IMR-90 (cell line): ENCODE measurements around the gene SEPHS1. TPM values are rescaled to one million over a fixed set of nuclear protein-coding genes. Genes with fewer than 3 reads are reported as not detected.

Experiments
- ATAC-seq: fragments of 200-7000 bp; cut with Tn5 transposase; 2 replicates; pipeline ENCODE4 v1.9.1; 2020; ENCODE audit warnings: low read depth, mild to moderate bottlenecking, moderate library complexity
- BruUV-seq: library from RNA; stranded (reverse); fragments of 400-500 nt; replicated peaks from 2 replicates; lab custom pipeline; 2021; lab: Mats Ljungman, UMichigan
- CTCF ChIA-PET: fragments of 300-600 bp; formaldehyde crosslinking; extraction: SDS; loops from one replicate; lab custom pipeline; 2021; ENCODE audit warnings: antibody characterized with exemption; lab: Yijun Ruan, JAX
- POLR2A ChIA-PET: fragments of 300-600 bp; sonication (Branson Sonifier 250); formaldehyde crosslinking; loops from one replicate; lab custom pipeline; 2022; ENCODE audit warnings: antibody characterized with exemption; ENCODE audit not compliant: unreplicated experiment; lab: Charles Lee
- DNase-seq: peaks from one replicate; pipeline ENCODE4 v3.0.0; 2013
- H2AFZ ChIP-seq: replicated peaks from 2 replicates; pipeline ENCODE3; 2013; ENCODE audit warnings: low read length, mild to moderate bottlenecking; ENCODE audit not compliant: poor library complexity
- H2AK5ac ChIP-seq: 2 replicates; pipeline ENCODE4 v1.6.1; 2013; ENCODE audit warnings: low read depth, low read length, inconsistent platforms
- H2AK9ac ChIP-seq: replicated peaks from 2 replicates; pipeline ENCODE3; 2013; ENCODE audit warnings: mild to moderate bottlenecking, low read depth, low read length, moderate library complexity; ENCODE audit not compliant: poor library complexity
- H2BK120ac ChIP-seq: 2 replicates; pipeline ENCODE4 v1.6.1; 2013; ENCODE audit warnings: low read depth, low read length, inconsistent platforms
- H2BK15ac ChIP-seq: 3 replicates; pipeline ENCODE4 v1.6.1; 2013; ENCODE audit warnings: low read depth, low read length, inconsistent platforms
- H2BK20ac ChIP-seq: 2 replicates; pipeline ENCODE4 v1.6.1; 2013; ENCODE audit warnings: low read depth, mild to moderate bottlenecking, inconsistent platforms, low read length, moderate library complexity
- H2BK5ac ChIP-seq: 2 replicates; pipeline ENCODE4 v1.6.1; 2013; ENCODE audit warnings: mild to moderate bottlenecking, low read depth, low read length, inconsistent platforms; ENCODE audit not compliant: poor library complexity, severe bottlenecking
- H3K14ac ChIP-seq: replicated peaks from 2 replicates; pipeline ENCODE4 v1.6.1; 2013; ENCODE audit warnings: low read depth, low read length, inconsistent platforms
- H3K18ac ChIP-seq: 2 replicates; pipeline ENCODE4 v1.6.1; 2013; ENCODE audit warnings: low read depth, low read length, control low read depth
- H3K23ac ChIP-seq: 2 replicates; pipeline ENCODE4 v1.6.1; 2013; ENCODE audit warnings: low read depth, low read length, inconsistent platforms
- H3K27ac ChIP-seq: 2 replicates; pipeline ENCODE4 v1.5.1; 2013; ENCODE audit warnings: mild to moderate bottlenecking, control low read depth, low read length; ENCODE audit not compliant: insufficient read depth
- H3K27me3 ChIP-seq: 2 replicates; pipeline ENCODE4 v1.6.1; 2013; ENCODE audit warnings: low read length; ENCODE audit not compliant: control insufficient read depth, insufficient read depth
- H3K36me3 ChIP-seq: 2 replicates; pipeline ENCODE4 v1.6.1; 2013; ENCODE audit warnings: low read length, mixed read lengths; ENCODE audit not compliant: control insufficient read depth, insufficient read depth
- H3K4ac ChIP-seq: 2 replicates; pipeline ENCODE4 v1.6.1; 2013; ENCODE audit warnings: low read depth, low read length, inconsistent platforms
- H3K4me1 ChIP-seq: 2 replicates; pipeline ENCODE4 v1.6.1; 2013; ENCODE audit warnings: low read length, mixed read lengths; ENCODE audit not compliant: control insufficient read depth, insufficient read depth
- H3K4me2 ChIP-seq: 2 replicates; pipeline ENCODE4 v1.6.1; 2013; ENCODE audit warnings: low read depth, mild to moderate bottlenecking, control low read depth, low read length, moderate library complexity
- H3K4me3 ChIP-seq: 2 replicates; pipeline ENCODE4 v1.5.1; 2013; ENCODE audit warnings: low read depth, mild to moderate bottlenecking, control low read depth, low read length, moderate library complexity; ENCODE audit not compliant: insufficient read depth
- H3K56ac ChIP-seq: 2 replicates; pipeline ENCODE4 v1.6.1; 2013; ENCODE audit warnings: low read length, inconsistent platforms; ENCODE audit not compliant: insufficient read depth; ENCODE audit errors: extremely low read depth
- H3K79me1 ChIP-seq, 2 experiments: 2 replicates each; pipeline ENCODE4 v1.6.1; 2013; ENCODE audit warnings: low read length in 2 of 2, inconsistent platforms in 1 of 2, low read depth in 1 of 2
- H3K9ac ChIP-seq: 2 replicates; pipeline ENCODE4 v1.6.1; 2013; ENCODE audit warnings: low read depth, low read length, control low read depth
- H3K9me1 ChIP-seq: 2 replicates; pipeline ENCODE4 v1.6.1; 2013; ENCODE audit warnings: low read length, inconsistent platforms; ENCODE audit not compliant: insufficient read depth
- H3K9me3 ChIP-seq: 2 replicates; pipeline ENCODE4 v1.6.1; 2013; ENCODE audit warnings: low read length; ENCODE audit not compliant: control insufficient read depth, insufficient read depth
- H4K20me1 ChIP-seq: 2 replicates; pipeline ENCODE4 v1.6.1; 2013; ENCODE audit warnings: low read length, inconsistent platforms; ENCODE audit not compliant: insufficient read depth
- H4K5ac ChIP-seq: 2 replicates; pipeline ENCODE4 v1.6.1; 2013; ENCODE audit warnings: mild to moderate bottlenecking, low read depth, low read length, control low read depth
- H4K8ac ChIP-seq, 2 experiments: 2 replicates each; pipeline ENCODE4 v1.6.1; 2013; ENCODE audit warnings: low read depth in 2 of 2, low read length in 2 of 2, control low read depth in 1 of 2, inconsistent platforms in 1 of 2
- H4K91ac ChIP-seq: 2 replicates; pipeline ENCODE4 v1.6.1; 2013; ENCODE audit warnings: low read depth, low read length, inconsistent platforms; ENCODE audit not compliant: insufficient read depth
- CTCF ChIP-seq: conservative IDR thresholded peaks from 2 replicates; pipeline ENCODE4 v1.5.1; 2012; ENCODE audit warnings: mild to moderate bottlenecking, low read depth, low read length, improper control_type of control experiment
- ELK1 ChIP-seq: fragments of 150-350 bp; IDR thresholded peaks from 2 replicates; pipeline ENCODE4 v1.6.1; 2016; ENCODE audit warnings: low read depth, mild to moderate bottlenecking, low read length, moderate library complexity, borderline replicate concordance
- MAZ ChIP-seq: IDR thresholded peaks from 2 replicates; pipeline ENCODE4 v1.6.1; 2012; ENCODE audit warnings: low read depth, mild to moderate bottlenecking, low read length, improper control_type of control experiment, moderate library complexity, borderline replicate concordance
- MXI1 ChIP-seq: IDR thresholded peaks from 2 replicates; pipeline ENCODE4 v1.6.1; 2012; ENCODE audit warnings: low read depth, mild to moderate bottlenecking, low read length, moderate library complexity, borderline replicate concordance
- NFE2L2 ChIP-seq: fragments of 150-350 bp; IDR thresholded peaks from 2 replicates; pipeline ENCODE4 v1.6.1; 2016; ENCODE audit warnings: low read depth, mild to moderate bottlenecking, low read length
- POLR2A ChIP-seq: IDR thresholded peaks from 2 replicates; pipeline ENCODE4 v1.6.1; 2012; ENCODE audit warnings: mild to moderate bottlenecking, low read depth, low read length
- RAD21 ChIP-seq: IDR thresholded peaks from 2 replicates; pipeline ENCODE4 v1.6.1; 2012; ENCODE audit warnings: low read length, improper control_type of control experiment
- RCOR1 ChIP-seq: IDR thresholded peaks from 2 replicates; pipeline ENCODE4 v1.6.1; 2012; ENCODE audit warnings: mild to moderate bottlenecking, low read length, improper control_type of control experiment; ENCODE audit not compliant: insufficient replicate concordance
- SMC3 ChIP-seq: fragments of 150-350 bp; IDR thresholded peaks from 2 replicates; pipeline ENCODE4 v1.6.1; 2016; ENCODE audit warnings: low read depth, mild to moderate bottlenecking, antibody characterized with exemption, low read length, moderate library complexity
- USF2 ChIP-seq: fragments of 150-350 bp; IDR thresholded peaks from 2 replicates; pipeline ENCODE4 v1.6.1; 2017; ENCODE audit warnings: mild to moderate bottlenecking, antibody characterized with exemption, low read length, low read depth
- WGBS, 2 experiments: methylation state at CpG; one replicate each; pipeline versions ENCODE4 v1.1.5 to v1.1.7; 2013; ENCODE audit warnings: missing lambda C conversion rate in 2 of 2; ENCODE audit not compliant: insufficient read length in 1 of 2; ENCODE audit errors: extremely low coverage in 2 of 2; 5-methylcytosine and 5-hydroxymethylcytosine counted together
- dilution Hi-C: fragments of 300-500 bp; cut with HindIII; formaldehyde crosslinking; loops from one replicate; pipeline ENCODE4 v1.14.3; 2018; ENCODE audit warnings: low sequenced_read_pairs; ENCODE audit not compliant: unreplicated experiment
- in situ Hi-C: fragments of 300-500 bp; cut with MboI; formaldehyde crosslinking; loops from 3 replicates; pipeline ENCODE4 v1.14.3; 2019; ENCODE audit warnings: low sequenced_read_pairs, inconsistent platforms, mixed read lengths
- intact Hi-C: fragments of 100-400 bp; cut with micrococcal nuclease; formaldehyde crosslinking; loops from 2 replicates; pipeline ENCODE4 v1.10.0; 2022
- polyA plus RNA-seq, 3 experiments: library from polyadenylated mRNA; depleted of rRNA; stranded (reverse); fragments of >200 nt; gene quantifications; 2 replicates each; pipeline ENCODE4 v1.2.3, GENCODE V29; 2012; ENCODE audit warnings: low replicate concordance in 1 of 3
- total RNA-seq: library from RNA; depleted of rRNA; stranded (reverse); fragments of >200 nt; gene quantifications from 2 replicates; pipeline ENCODE4 v1.2.3, GENCODE V29; 2012

SEPHS1 gene
- total and polyA plus RNA-seq, 2 of the 4 experiments (the other 2 are of a cell fraction) = 39.4 to 69.4 TPM

- Histone ChIP-seq H3K36me3 (peaks cover 4% of the 10 kb centered on the region), H3K9ac (no peak overlapping the region), H2BK5ac (no peak overlapping the region), H3K4me3 (no peak overlapping the region), H3K9me3 (no peaks in the 10 kb centered on the region), H2BK15ac (no peak overlapping the region), H2AFZ (no peak overlapping the region), H3K18ac (no peak overlapping the region), H3K4me2 (no peak overlapping the region), H3K14ac (no peak overlapping the region), H3K9me1 (no peaks in the 10 kb centered on the region; the same call in 1 of the 2 replicates), H3K27me3 (no peaks in the 10 kb centered on the region), H3K4me1 (peaks cover 3% of the 10 kb centered on the region; the same call in 1 of the 2 replicates), H2BK120ac (no peak overlapping the region), H3K27ac (no peak overlapping the region), H4K8ac (no peak overlapping the region), H3K56ac (no peak overlapping the region), H4K91ac (no peak overlapping the region), H2BK20ac (no peak overlapping the region), H3K4ac (no peak overlapping the region), H3K79me1 (no peaks in the 10 kb centered on the region), H2AK9ac (no peak overlapping the region), H3K23ac (no peak overlapping the region), H2AK5ac (no peak overlapping the region), H4K5ac (no peak overlapping the region), H4K20me1 (no peaks in the 10 kb centered on the region)
- intact Hi-C loops (loop anchor here (1.0 to 2.0 kb wide), 2 partner anchors 70 to 116 kb away; partner anchors contain the start of gene MCM10), in situ Hi-C loops (no loop called here), dilution Hi-C loops (no loop called here)
- no peak for TF ChIP-seq ELK1
- TF ChIP-seq RCOR1 = no peak
- no peak for TF ChIP-seq MAZ
- TF ChIP-seq MXI1 = no peak
- TF ChIP-seq USF2 = no peak
- no peak for TF ChIP-seq NFE2L2
- no peak for TF ChIP-seq POLR2A
- peak; percentile 20; the same call in 1 of the 2 replicates for TF ChIP-seq SMC3
- peak; percentile 33; the same call in 1 of the 2 replicates for TF ChIP-seq RAD21
- peak; percentile 39 for TF ChIP-seq CTCF
- WGBS, 2 experiments = no CpG with 5 or more reads among the region's 4 CpGs
- POLR2A ChIA-PET = no interaction called here
- peak; percentile 41 for DNase-seq
- ATAC-seq = peak; percentile 42; the same call in 1 of the 2 replicates
- no TSS peak for BruUV-seq
- CTCF ChIA-PET = no interaction called here
Observed at GRCh38 chr10:13276749-13277365, 71.2 kb downstream of the SEPHS1 start.
